GM12878 (cell line): Measurements from ENCODE around the gene PRKAA1. TPM values are rescaled to one million over a fixed set of nuclear protein-coding genes. Genes with fewer than 3 reads are reported as not detected.

Experiments
- ATAC-seq: fragments of 200-7000 bp; cut with Tn5 transposase; 3 replicates; pipeline ENCODE4 v1.9.1; 2020; ENCODE audit warnings: mild to moderate bottlenecking, moderate library complexity
- BruUV-seq: library from RNA; stranded (reverse); fragments of 400-500 nt; replicated peaks from 2 replicates; lab custom pipeline; 2021; lab: Mats Ljungman, UMichigan
- CTCF ChIA-PET: fragments of 300-600 bp; sonication (Branson Sonifier 250); formaldehyde crosslinking; extraction: SDS; loops from one replicate; lab custom pipeline; 2021; ENCODE audit warnings: inconsistent platforms; lab: Yijun Ruan, JAX
- POLR2A ChIA-PET: fragments of 350-600 bp; formaldehyde crosslinking; extraction: SDS; loops from one replicate; lab custom pipeline; 2021; ENCODE audit warnings: inconsistent platforms; lab: Charles Lee
- RAD21 ChIA-PET: fragments of 300-600 bp; sonication (Branson Sonifier 250); formaldehyde crosslinking; loops from one replicate; lab custom pipeline; 2023; ENCODE audit warnings: antibody characterized with exemption; ENCODE audit not compliant: unreplicated experiment; lab: Charles Lee
- SMC1A ChIA-PET: fragments of 300-600 bp; sonication (Branson Sonifier 250); formaldehyde crosslinking; loops from one replicate; lab custom pipeline; 2023; ENCODE audit not compliant: unreplicated experiment, uncharacterized antibody; lab: Charles Lee
- DNase-seq: peaks from one replicate; pipeline ENCODE4 v3.0.0-alpha.2; 2011; ENCODE audit warnings: low read depth, low spot score
- FAIRE-seq: peaks from 3 replicates; lab custom pipeline; 2011; peaks lifted over from hg19 to GRCh38; lab: Jason Lieb, UNC
- H2AFZ ChIP-seq: 2 replicates; pipeline ENCODE4 v1.6.0; 2011; ENCODE audit warnings: low read depth, low read length, control low read depth; ENCODE audit not compliant: control insufficient read depth
- H3K27ac ChIP-seq: 2 replicates; pipeline ENCODE4 v1.5.1; 2011; ENCODE audit warnings: control low read depth; ENCODE audit not compliant: control insufficient read depth, insufficient read depth
- H3K27me3 ChIP-seq, 2 experiments: replicated peaks in 1 of 2; 2 replicates each; pipeline versions ENCODE4 v1.6.0 to v1.6.1; 2011; ENCODE audit warnings: low read length in 1 of 2; ENCODE audit not compliant: control insufficient read depth in 2 of 2, insufficient read depth in 2 of 2
- H3K36me3 ChIP-seq, 2 experiments: 2 replicates each; pipeline ENCODE4 v1.5.1; 2011; ENCODE audit warnings: low read length in 1 of 2; ENCODE audit not compliant: control insufficient read depth in 2 of 2, insufficient read depth in 2 of 2
- H3K4me1 ChIP-seq: 2 replicates; pipeline ENCODE4 v1.6.1; 2011; ENCODE audit warnings: mild to moderate bottlenecking, low read length, moderate library complexity, mixed read lengths; ENCODE audit not compliant: control insufficient read depth, insufficient read depth
- H3K4me2 ChIP-seq: 2 replicates; pipeline ENCODE4 v1.6.0; 2011; ENCODE audit warnings: control low read depth; ENCODE audit not compliant: control insufficient read depth, insufficient read depth
- H3K4me3 ChIP-seq: fragments of 200-600 bp; sonication (generic); 2 replicates; pipeline ENCODE4 v1.5.1; 2016
- H3K79me2 ChIP-seq: 2 replicates; pipeline ENCODE4 v1.6.0; 2011; ENCODE audit warnings: low read length; ENCODE audit not compliant: control insufficient read depth, insufficient read depth
- H3K9ac ChIP-seq: 2 replicates; pipeline ENCODE4 v1.8.0; 2011; ENCODE audit warnings: low read length, control low read depth, mixed read lengths; ENCODE audit not compliant: control insufficient read depth, insufficient read depth
- H3K9me3 ChIP-seq: replicated peaks from 3 replicates; pipeline ENCODE4 v1.5.1; 2011; ENCODE audit warnings: mild to moderate bottlenecking, low read length; ENCODE audit not compliant: control insufficient read depth, insufficient read depth
- H4K20me1 ChIP-seq: 2 replicates; pipeline ENCODE4 v1.6.0; 2011; ENCODE audit not compliant: control insufficient read depth, insufficient read depth
- CBFB ChIP-seq: IDR thresholded peaks from 2 replicates; pipeline ENCODE4 v1.6.1; 2016; ENCODE audit warnings: antibody characterized with exemption, low read depth
- CBX3 ChIP-seq: fragments of 200-600 bp; sonication (generic); IDR thresholded peaks from 2 replicates; pipeline ENCODE4 v1.6.1; 2016; ENCODE audit warnings: low read depth, borderline replicate concordance
- EGR1 ChIP-seq, 2 experiments: IDR thresholded peaks; 1 replicate in 1 of 2; 2 replicates in 1 of 2; pipeline ENCODE4 v1.6.1; 2011 to 2012; ENCODE audit warnings: low read depth in 2 of 2, low read length in 2 of 2, borderline replicate concordance in 1 of 2, mild to moderate bottlenecking in 1 of 2, moderate library complexity in 1 of 2
- ETV6 ChIP-seq, 2 experiments: fragments of 450-650 bp in 1 of 2; IDR thresholded peaks in 1 of 2; conservative IDR thresholded peaks in 1 of 2; 2 replicates each; pipeline ENCODE4 v1.6.1; 2014; ENCODE audit warnings: antibody characterized with exemption in 1 of 2, borderline replicate concordance in 1 of 2, low read depth in 1 of 2, mild to moderate bottlenecking in 1 of 2, moderate library complexity in 1 of 2
- FOXK2 ChIP-seq: fragments of 450-650 bp; IDR thresholded peaks from 2 replicates; pipeline ENCODE4 v1.6.1; 2017; ENCODE audit warnings: mild to moderate bottlenecking, moderate library complexity
- GATAD2B ChIP-seq: fragments of 450-650 bp; conservative IDR thresholded peaks from 2 replicates; pipeline ENCODE4 v1.6.1; 2017; ENCODE audit warnings: low read depth, mild to moderate bottlenecking, moderate library complexity
- HCFC1 ChIP-seq: fragments of 150-350 bp; IDR thresholded peaks from 2 replicates; pipeline ENCODE4 v1.6.1; 2014; ENCODE audit warnings: low read length
- IKZF1 ChIP-seq: fragments of 450-650 bp; conservative IDR thresholded peaks from 2 replicates; pipeline ENCODE4 v1.6.1; 2017; ENCODE audit warnings: antibody characterized with exemption, mild to moderate bottlenecking
- JUND ChIP-seq: IDR thresholded peaks from 2 replicates; pipeline ENCODE4 v1.6.1; 2012; ENCODE audit warnings: low read depth, mild to moderate bottlenecking, low read length, improper control_type of control experiment, moderate library complexity
- NFXL1 ChIP-seq: fragments of 450-650 bp; IDR thresholded peaks from 2 replicates; pipeline ENCODE4 v1.6.1; 2017; ENCODE audit warnings: antibody characterized with exemption, mild to moderate bottlenecking, borderline replicate concordance
- POLR2A ChIP-seq: IDR thresholded peaks from 2 replicates; pipeline ENCODE4 v1.6.1; 2011; ENCODE audit warnings: low read depth, mild to moderate bottlenecking, low read length
- SUZ12 ChIP-seq: fragments of 200-600 bp; sonication (generic); IDR thresholded peaks from one replicate; pipeline ENCODE4 v1.6.1; 2018; ENCODE audit warnings: antibody characterized with exemption, mild to moderate bottlenecking; ENCODE audit not compliant: unreplicated experiment
- ZSCAN29 ChIP-seq: fragments of 450-650 bp; IDR thresholded peaks from 2 replicates; pipeline ENCODE4 v1.6.1; 2017; ENCODE audit warnings: mild to moderate bottlenecking, moderate library complexity
- WGBS: methylation state at CpG from one replicate; pipeline ENCODE4 v1.1.6; 2016; ENCODE audit warnings: low lambda C conversion rate; ENCODE audit not compliant: insufficient replicate concordance, insufficient coverage; ENCODE audit errors: missing lambda C conversion rate; 5-methylcytosine and 5-hydroxymethylcytosine counted together
- in situ Hi-C: fragments of 300-500 bp; cut with MboI; formaldehyde crosslinking; loops from 9 replicates; pipeline ENCODE4 v1.14.3; 2018; ENCODE audit warnings: mixed read lengths
- intact Hi-C: fragments of 100-400 bp; cut with micrococcal nuclease; formaldehyde crosslinking; loops from one replicate; pipeline ENCODE4 v1.14.2; 2022; ENCODE audit not compliant: unreplicated experiment
- polyA plus RNA-seq, 11 experiments: library from polyadenylated mRNA; depleted of rRNA in 4 of 11; unstranded in 6 of 11; stranded (reverse) in 5 of 11; fragments of >200 nt; fragmentation: Nextera tagmentation in 4 of 11; fragmentation: Illumina TruSeq in 1 of 11; extraction: Ambion mirVana in 4 of 11; extraction: Trizol in 1 of 11; gene quantifications; 1 replicate in 1 of 11; 2 replicates in 10 of 11; pipeline versions ENCODE4 v1.2.1 to v1.2.3, GENCODE V29; 2011 to 2016; ENCODE audit warnings: inconsistent platforms in 2 of 11, missing spikeins in 2 of 11, low read depth in 1 of 11
- total RNA-seq, 4 experiments: library from RNA; depleted of rRNA in 3 of 4; stranded (reverse); fragments of >200 nt in 3 of 4; fragmentation: Illumina TruSeq in 1 of 4; extraction: Trizol in 1 of 4; gene quantifications; 2 replicates each; pipeline versions ENCODE4 v1.2.1 to v1.2.3, GENCODE V29; 2013 to 2021
- TF ChIP-seq, protein P1 (sequence below): IDR thresholded peaks from 2 replicates; pipeline ENCODE4 v1.6.1; 2012; ENCODE audit warnings: low read depth, low read length, improper control_type of control experiment
- TF ChIP-seq, protein P2 (sequence below), 3 experiments: IDR thresholded peaks in 2 of 3; conservative IDR thresholded peaks in 1 of 3; 2 replicates each; pipeline ENCODE4 v1.5.1; 2011; ENCODE audit warnings: low read depth in 3 of 3, low read length in 3 of 3, mild to moderate bottlenecking in 3 of 3, control low read depth in 2 of 3, moderate library complexity in 2 of 3, inconsistent platforms in 1 of 3, mixed read lengths in 1 of 3; ENCODE audit not compliant: control insufficient read depth in 2 of 3, insufficient read depth in 1 of 3; ENCODE audit errors: extremely low read depth in 1 of 3
- TF ChIP-seq, protein P3 (sequence below): fragments of 450-650 bp; IDR thresholded peaks from 2 replicates; pipeline ENCODE4 v1.6.1; 2017; ENCODE audit warnings: mild to moderate bottlenecking

The PRKAA1 gene
- total and polyA plus RNA-seq, 10 of the 15 experiments (the other 5 are each of a cell fraction or from before 2014, with no cell fraction given), result 13.6 to 55.5 (median 29.6) TPM

DNA sequence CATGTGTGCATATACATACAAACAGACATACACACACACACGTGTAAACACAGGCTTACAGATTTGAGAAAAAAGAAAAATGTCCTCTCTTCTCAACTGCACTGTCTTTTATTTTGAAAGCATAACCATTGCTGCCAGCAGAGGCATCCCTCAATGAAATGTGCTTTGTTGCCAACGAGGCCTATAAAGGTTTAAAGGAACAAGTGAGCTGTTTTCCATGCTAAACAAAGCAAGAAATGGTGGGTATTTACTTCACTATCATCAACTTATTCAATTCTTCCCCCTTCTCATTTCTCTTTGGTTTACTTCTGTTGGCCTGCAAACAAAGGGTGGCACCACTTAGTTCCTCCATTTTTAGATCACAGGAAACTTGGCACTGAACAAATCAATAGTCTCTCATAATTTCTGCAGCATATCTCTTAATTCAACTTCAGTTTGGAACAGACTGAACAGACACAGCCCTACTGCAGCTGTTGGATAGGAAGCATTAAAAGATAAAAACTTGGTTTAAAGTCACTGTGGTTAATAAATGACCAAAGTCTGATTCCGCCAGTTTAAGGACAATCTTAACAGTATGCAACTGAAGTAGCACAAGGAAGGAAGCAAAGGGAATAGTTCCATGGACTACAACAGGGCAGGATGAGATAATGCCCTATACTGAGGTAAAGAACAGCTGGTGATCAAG lies 64.2 kb downstream of the PRKAA1 start:
- CTCF ChIA-PET, result interaction anchor here (0.6 to 3.1 kb wide), 9 partner anchors 14 to 1159 kb away, joined by 3 to 10 read pairs (median 4); no protein-coding TSS in a partner anchor
- no peaks in the 10 kb centered on the region for H3K9me3 ChIP-seq
- no peaks in the 10 kb centered on the region for H3K36me3 ChIP-seq
- H3K27ac ChIP-seq, result no peak overlapping the region
- 71% methylated on average over 3 of the region's 3 CpGs for WGBS
- POLR2A ChIA-PET, result interaction anchor here (0.5 kb wide), 1 partner anchor 17 kb away, joined by 6 read pairs; no protein-coding TSS in a partner anchor
- DNase-seq (no peak), FAIRE-seq (no peak), ATAC-seq (no peak)
- no peak overlapping the region for H2AFZ ChIP-seq
- H4K20me1 ChIP-seq, result no peaks in the 10 kb centered on the region
- intact Hi-C loops (no loop called here), in situ Hi-C loops (no loop called here)
- RAD21 ChIA-PET, result interaction anchor here (0.5 to 1.0 kb wide), 3 partner anchors 8 to 785 kb away, joined by 3 read pairs; no protein-coding TSS in a partner anchor
- H3K4me1 ChIP-seq, result no peaks in the 10 kb centered on the region
- H3K4me2 ChIP-seq, result no peak overlapping the region
- no peaks in the 10 kb centered on the region for H3K79me2 ChIP-seq
- BruUV-seq, result no TSS peak
- H3K4me3 ChIP-seq, result no peak overlapping the region
- H3K27me3 ChIP-seq, result no peaks in the 10 kb centered on the region
- H3K9ac ChIP-seq, result no peak overlapping the region
- TF ChIP-seq SUZ12 (no peak), ZSCAN29 (no peak), GATAD2B (no peak), CBFB (no peak), NFXL1 (no peak), JUND (no peak), CBX3 (no peak), POLR2A (no peak), EGR1 (IDR thresholded peaks at IDR 0.05; ENCODE audit: borderline replicate concordance in 1 of 2, low read depth in 2 of 2, low read length in 2 of 2) (no peak), HCFC1 (no peak), IKZF1 (no peak), ETV6 (conservative IDR thresholded peaks at IDR 0.05 in 1 of 2, IDR thresholded peaks at IDR 0.05 in 1 of 2; ENCODE audit: borderline replicate concordance in 1 of 2, low read depth in 1 of 2) (no peak), FOXK2 (no peak)
- TF ChIP-seq, protein P1, sequence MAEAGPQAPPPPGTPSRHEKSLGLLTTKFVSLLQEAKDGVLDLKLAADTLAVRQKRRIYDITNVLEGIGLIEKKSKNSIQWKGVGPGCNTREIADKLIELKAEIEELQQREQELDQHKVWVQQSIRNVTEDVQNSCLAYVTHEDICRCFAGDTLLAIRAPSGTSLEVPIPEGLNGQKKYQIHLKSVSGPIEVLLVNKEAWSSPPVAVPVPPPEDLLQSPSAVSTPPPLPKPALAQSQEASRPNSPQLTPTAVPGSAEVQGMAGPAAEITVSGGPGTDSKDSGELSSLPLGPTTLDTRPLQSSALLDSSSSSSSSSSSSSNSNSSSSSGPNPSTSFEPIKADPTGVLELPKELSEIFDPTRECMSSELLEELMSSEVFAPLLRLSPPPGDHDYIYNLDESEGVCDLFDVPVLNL, result no peak
- TF ChIP-seq, protein P2, sequence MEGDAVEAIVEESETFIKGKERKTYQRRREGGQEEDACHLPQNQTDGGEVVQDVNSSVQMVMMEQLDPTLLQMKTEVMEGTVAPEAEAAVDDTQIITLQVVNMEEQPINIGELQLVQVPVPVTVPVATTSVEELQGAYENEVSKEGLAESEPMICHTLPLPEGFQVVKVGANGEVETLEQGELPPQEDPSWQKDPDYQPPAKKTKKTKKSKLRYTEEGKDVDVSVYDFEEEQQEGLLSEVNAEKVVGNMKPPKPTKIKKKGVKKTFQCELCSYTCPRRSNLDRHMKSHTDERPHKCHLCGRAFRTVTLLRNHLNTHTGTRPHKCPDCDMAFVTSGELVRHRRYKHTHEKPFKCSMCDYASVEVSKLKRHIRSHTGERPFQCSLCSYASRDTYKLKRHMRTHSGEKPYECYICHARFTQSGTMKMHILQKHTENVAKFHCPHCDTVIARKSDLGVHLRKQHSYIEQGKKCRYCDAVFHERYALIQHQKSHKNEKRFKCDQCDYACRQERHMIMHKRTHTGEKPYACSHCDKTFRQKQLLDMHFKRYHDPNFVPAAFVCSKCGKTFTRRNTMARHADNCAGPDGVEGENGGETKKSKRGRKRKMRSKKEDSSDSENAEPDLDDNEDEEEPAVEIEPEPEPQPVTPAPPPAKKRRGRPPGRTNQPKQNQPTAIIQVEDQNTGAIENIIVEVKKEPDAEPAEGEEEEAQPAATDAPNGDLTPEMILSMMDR (IDR thresholded peaks at IDR 0.05 in 2 of 3, conservative IDR thresholded peaks at IDR 0.05 in 1 of 3; ENCODE audit: control insufficient read depth in 2 of 3, extremely low read depth in 1 of 3, insufficient read depth in 1 of 3, low read depth in 3 of 3, low read length in 3 of 3), result no peak
- TF ChIP-seq, protein P3, sequence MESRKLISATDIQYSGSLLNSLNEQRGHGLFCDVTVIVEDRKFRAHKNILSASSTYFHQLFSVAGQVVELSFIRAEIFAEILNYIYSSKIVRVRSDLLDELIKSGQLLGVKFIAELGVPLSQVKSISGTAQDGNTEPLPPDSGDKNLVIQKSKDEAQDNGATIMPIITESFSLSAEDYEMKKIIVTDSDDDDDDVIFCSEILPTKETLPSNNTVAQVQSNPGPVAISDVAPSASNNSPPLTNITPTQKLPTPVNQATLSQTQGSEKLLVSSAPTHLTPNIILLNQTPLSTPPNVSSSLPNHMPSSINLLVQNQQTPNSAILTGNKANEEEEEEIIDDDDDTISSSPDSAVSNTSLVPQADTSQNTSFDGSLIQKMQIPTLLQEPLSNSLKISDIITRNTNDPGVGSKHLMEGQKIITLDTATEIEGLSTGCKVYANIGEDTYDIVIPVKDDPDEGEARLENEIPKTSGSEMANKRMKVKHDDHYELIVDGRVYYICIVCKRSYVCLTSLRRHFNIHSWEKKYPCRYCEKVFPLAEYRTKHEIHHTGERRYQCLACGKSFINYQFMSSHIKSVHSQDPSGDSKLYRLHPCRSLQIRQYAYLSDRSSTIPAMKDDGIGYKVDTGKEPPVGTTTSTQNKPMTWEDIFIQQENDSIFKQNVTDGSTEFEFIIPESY, result no peak
- SMC1A ChIA-PET, result interaction anchor here (0.9 to 2.5 kb wide), 5 partner anchors 9 to 785 kb away, joined by 3 to 10 read pairs (median 3); no protein-coding TSS in a partner anchor
